Endometrial microvascular endothelial cells (primary cell): ENCODE results near the gene HMCN1. TPM values are rescaled to one million over a fixed set of nuclear protein-coding genes. Genes with fewer than 3 reads are reported as not detected.
"Not testable (repeated sequence)": the region's sequence is repeated elsewhere in the genome, so short reads cannot be mapped to it uniquely, and the experiment has no call there.

Experiments used
- in situ Hi-C: cut with HindIII; loops from 2 replicates; pipeline ENCODE4 v1.10.0; 2017; ENCODE audit warnings: low sequenced_read_pairs, low pct_unique_long_range_greater_than_20kb; ENCODE audit errors: inconsistent ontology term
- total RNA-seq: library from RNA; depleted of rRNA; stranded (reverse); fragments of >200 nt; gene quantifications from one replicate; pipeline ENCODE4 v1.2.3, GENCODE V29; 2015; ENCODE audit errors: inconsistent ontology term

Gene HMCN1
- total RNA-seq, 1 donor from 2014 or later: under 0.01 TPM

GRCh38 chr1:185874246-185874645, 140.1 kb downstream of the HMCN1 start:
- in situ Hi-C loops: no loop called here

GRCh38 chr1:185880330-185880729, 146.1 kb downstream of the HMCN1 start:
- in situ Hi-C loops: no loop called here

- in situ Hi-C loops: no loop called here
These were observed 146.7 kb downstream of the HMCN1 start for GRCh38 chr1:185880779-185881333.

GRCh38 chr1:185886046-185886445, 151.9 kb downstream of the HMCN1 start:
- in situ Hi-C loops: no loop called here

- in situ Hi-C loops: no loop called here
These were observed 152.5 kb downstream of the HMCN1 start for GRCh38 chr1:185886671-185887070.

- in situ Hi-C loops: not testable (repeated sequence)
These were observed 158.7 kb downstream of the HMCN1 start for GRCh38 chr1:185892831-185893403.

- in situ Hi-C loops: no loop called here
These were observed 160.6 kb downstream of the HMCN1 start for GRCh38 chr1:185894791-185895190.

GRCh38 chr1:185895208-185895900, 161.2 kb downstream of the HMCN1 start:
- in situ Hi-C loops: no loop called here

- in situ Hi-C loops: no loop called here
These were observed 162.7 kb downstream of the HMCN1 start for GRCh38 chr1:185896863-185897262.

GRCh38 chr1:185906186-185906585, 172.0 kb downstream of the HMCN1 start:
- in situ Hi-C loops: no loop called here

- in situ Hi-C loops: no loop called here
These were observed 173.1 kb downstream of the HMCN1 start for GRCh38 chr1:185907246-185907645.

- in situ Hi-C loops: no loop called here
These were observed 177.8 kb downstream of the HMCN1 start for GRCh38 chr1:185911978-185912377.

GRCh38 chr1:185912504-185912903, 178.3 kb downstream of the HMCN1 start:
- in situ Hi-C loops: no loop called here

GRCh38 chr1:185914089-185914488, 179.9 kb downstream of the HMCN1 start:
- in situ Hi-C loops: no loop called here

- in situ Hi-C loops: no loop called here
These were observed 182.7 kb downstream of the HMCN1 start for GRCh38 chr1:185916861-185917260.

- in situ Hi-C loops: no loop called here
These were observed 183.5 kb downstream of the HMCN1 start for GRCh38 chr1:185917646-185918045.

GRCh38 chr1:185920602-185921001, 186.4 kb downstream of the HMCN1 start:
- in situ Hi-C loops: no loop called here

GRCh38 chr1:185921636-185922035, 187.4 kb downstream of the HMCN1 start:
- in situ Hi-C loops: no loop called here

- in situ Hi-C loops: no loop called here
These were observed 192.4 kb downstream of the HMCN1 start for GRCh38 chr1:185926588-185926987.

GRCh38 chr1:185929776-185930175, 195.6 kb downstream of the HMCN1 start:
- in situ Hi-C loops: no loop called here
